GM19324 (cell line): ENCODE data around the gene ZNF423.

ENCODE experiments used
- ATAC-seq: cut with Tn5 transposase; IDR thresholded peaks from one replicate; pipeline ENCODE4 v1.9.1; 2021; ENCODE audit warnings: mild to moderate bottlenecking, moderate library complexity; ENCODE audit not compliant: unreplicated experiment, low FRiP score

Gene ZNF423

DNA sequence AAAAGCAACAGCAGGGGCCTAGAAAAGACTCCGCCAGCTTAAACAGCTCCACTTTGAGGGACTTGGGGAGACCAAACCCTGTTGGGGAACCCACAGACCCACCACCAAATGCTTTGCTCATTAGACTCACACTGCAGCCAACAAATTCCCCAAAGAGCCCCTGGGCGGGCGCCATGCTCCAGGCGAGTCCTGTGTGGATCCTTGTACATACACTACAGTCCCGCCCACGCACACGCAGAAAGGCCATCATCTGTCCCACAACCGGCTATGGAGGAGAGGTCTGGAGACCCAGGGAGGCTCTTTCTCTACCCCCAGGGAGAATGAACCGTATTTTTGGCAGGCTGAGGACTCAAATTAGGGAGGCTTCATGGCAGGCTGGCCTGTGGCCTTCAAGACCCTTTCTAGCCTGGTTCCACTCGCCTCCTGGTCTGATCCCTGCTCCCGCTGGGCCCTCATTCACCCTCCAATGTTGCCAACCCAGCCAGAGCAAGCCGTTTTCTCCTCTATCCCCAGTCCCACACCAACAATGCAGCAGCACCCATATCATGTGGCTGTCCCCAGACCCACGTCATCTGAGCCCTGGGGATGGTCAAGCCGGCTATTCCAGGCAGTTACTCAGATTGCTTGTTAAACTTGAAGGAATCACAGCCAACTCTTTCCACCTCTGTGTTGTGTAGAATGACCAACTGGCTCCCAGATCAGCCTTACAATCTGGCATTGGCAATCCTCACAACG, 27.2 kb downstream of the ZNF423 start:
- no peak for ATAC-seq

DNA sequence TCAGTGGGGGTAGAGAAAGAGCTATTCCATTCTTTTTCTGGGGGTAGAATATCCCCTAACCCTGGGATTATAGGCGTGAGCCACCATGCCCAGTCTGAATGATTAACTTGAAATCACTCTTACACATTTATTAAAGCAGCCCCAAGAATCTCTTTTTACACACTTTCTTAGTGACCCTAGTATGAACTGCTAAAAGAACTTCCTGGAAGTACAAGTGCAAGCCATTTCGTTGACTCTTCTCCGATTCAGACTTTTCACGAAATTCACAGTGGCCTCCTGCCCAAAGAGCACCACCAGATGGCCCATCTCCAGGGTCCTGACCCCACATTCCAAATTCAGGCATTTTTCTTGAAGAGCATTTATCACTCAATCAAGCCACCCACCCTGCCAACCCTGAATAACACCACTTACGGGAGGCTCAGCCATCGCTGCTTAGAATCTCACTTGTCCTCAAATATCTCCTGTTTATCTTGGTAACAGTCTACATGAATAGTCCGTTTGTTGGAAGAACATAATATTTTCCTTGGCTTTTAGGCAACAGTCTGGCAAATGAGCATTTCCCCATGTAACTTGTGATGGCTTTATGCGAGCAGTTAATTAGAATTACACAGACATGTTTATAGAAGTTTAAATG, 28.0 kb downstream of the ZNF423 start:
- ATAC-seq = no peak

DNA sequence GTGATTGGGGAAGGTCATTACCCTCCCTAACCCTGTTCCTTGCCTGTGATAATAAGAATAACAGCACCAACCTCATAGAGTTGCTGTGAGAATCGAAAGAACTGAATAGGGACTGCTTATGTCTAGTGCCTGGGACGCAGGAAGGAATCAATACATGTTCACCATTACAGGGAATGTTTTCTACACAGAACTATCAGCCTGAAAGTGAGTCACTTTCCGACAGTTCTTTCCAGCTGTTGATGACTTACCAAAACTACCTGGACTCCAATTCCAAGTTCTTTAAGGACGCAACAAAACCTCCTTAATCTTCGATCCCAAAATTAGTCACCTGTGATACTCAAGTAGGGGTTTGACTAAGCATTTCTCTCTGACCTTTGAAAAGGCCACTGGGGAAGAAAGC, 29.4 kb downstream of the ZNF423 start:
- ATAC-seq = no peak

DNA sequence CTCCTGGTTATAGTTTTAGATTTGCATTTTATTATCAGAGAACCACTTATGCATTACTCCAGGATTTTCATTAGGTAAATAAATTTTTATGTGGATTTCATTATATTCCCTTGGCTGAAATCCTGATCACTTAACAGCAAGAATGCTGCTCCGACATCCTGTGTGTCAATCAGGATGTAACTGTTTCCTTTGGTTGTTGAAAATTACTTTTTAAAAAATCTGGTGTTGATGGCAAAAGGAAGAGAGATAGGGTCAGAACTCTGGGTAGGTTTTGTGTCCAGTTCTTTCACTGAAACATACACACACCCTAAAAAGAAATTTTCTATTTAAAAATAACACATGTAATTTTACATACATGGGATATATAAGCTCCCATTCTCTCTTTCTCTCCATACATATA, 30.9 kb downstream of the ZNF423 start:
- no peak for ATAC-seq

DNA sequence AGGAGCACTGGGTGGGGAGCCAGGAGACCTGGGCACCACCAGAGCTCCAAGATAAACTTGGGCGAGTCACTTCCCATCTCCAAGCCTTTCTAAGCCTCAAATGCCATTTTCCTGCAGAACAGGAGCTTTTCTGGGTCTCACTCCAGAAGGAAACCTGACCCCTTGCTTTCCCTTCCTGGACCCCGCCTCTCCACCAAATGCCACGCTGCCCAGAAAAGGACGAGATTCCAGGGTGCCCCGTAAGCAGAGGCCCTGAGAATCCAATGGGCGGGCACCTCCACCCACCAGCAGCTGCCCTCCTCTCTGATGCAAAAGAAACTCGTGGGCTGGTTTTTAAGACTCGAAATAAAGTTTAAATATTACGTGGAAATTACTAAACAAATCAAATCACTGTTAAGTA, 31.3 kb downstream of the ZNF423 start:
- no peak for ATAC-seq

DNA sequence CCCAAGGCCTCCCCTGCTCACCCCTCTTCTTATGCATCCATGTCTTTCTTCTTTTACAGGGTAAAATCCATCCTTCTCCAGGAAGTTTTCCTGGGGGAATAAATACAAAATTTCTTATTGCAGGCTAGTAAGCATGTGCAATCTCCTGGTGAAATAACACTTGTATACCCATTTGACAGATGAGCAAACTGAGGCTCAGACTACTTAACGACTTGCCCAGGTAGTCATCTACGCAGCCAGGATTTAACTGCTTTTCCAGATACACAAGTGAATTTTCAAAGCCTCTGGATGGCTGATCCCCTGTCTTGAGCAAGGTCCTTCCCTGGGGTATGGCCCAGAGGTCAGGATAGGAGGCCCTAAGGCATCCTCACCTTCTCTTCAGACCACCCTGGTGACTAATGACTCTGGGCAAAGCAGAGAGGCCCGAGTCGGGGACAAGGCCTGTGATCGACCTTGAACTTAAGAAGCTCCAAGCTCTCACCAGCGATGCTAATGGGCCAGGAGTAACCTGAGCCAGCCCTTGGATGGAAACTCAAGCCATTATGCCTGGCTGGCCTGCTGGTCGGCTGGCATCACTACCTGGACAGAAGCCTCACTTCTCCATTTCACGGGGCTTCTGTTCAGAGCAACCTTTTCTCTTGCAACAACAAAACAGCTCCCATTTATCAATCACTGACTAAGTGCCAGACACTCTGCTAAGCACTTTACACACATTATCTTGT, 33.1 kb downstream of the ZNF423 start:
- ATAC-seq = no peak

DNA sequence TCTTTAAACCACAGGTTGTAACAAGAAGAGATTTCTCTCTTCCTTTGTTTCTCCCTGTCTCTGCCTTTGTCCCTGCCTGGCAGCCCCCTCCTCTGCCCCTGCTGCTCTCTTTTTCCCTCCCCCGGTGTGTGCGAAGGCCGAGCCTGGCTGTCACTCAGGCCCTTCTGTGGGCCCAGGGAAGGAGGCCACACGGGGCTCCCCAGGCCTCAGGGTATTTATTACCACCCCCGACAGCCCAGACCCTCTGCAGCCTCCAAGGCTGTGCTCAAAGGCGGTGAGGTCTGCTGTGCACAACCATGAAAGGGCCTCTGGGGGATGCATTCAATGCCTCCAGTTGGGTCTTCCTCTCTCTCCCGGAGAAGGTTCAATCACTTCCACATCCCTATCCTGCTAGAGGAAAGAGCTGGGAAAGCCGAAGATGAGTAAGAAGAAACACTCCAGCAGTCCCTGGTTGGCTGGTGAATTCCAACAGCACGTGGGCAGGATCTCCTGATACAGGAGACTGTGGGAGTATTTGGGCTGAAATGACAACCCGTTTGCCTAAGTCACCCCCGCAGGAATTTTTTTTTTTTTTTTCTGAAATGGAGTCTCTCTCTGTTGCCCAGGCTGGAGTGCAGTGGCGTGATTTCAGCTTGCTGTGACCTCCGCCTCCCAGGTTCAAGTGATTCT, 34.2 kb downstream of the ZNF423 start:
- no peak for ATAC-seq

DNA sequence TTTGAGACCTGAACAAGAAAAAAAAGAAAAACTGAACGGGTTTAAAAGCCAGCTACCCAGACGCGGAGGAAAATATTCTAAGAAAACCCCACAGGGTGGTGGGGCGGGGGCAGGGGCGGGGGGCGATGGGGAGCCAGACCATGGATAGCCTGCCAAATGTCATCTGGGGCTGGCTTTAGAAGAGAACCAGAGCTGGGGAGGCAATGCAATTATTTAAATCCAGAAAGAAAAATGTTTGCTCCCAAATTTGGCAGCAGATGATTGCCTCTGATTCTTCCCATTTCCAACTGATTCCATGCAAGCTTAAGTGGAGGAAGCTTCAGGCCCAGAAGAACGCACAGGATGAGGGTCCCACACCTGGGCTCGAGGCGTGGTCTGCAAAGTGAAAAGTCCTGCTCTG, 34.8 kb downstream of the ZNF423 start:
- ATAC-seq = no peak

DNA sequence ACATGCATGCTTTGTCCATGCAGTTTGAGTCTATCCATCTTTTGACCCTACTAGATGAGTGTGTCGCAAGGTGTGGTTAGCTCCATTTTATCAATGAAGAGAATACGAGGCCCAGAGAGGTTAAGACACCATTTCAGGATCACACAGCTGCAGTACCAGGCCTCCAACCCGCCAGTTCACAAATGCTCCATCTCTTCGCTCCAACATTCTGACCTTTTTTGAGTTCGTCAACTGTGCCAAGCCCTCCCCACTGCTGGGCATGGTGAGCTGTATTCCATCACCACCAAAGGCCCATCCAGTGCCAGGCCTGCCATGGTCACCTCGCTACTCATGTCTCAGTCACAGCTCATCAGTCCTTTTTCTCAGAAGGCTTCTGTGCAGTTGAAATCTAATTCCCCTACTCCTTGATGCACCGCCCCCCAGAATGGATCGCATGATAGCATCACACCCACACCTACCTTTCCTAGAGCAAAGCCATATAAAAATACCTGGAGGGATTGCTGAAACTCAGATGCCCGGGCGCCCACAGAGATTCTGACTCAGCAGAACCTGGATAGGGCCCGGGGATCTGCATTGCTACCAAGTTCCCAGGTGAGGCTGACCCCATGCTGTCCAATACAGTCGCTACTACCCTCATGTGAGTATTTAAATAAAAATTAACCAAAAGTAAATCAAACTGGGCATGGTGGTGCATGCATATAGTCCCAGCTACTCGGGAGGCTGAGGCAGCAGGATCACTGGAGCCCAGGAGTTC, 38.0 kb downstream of the ZNF423 start:
- no peak for ATAC-seq

DNA sequence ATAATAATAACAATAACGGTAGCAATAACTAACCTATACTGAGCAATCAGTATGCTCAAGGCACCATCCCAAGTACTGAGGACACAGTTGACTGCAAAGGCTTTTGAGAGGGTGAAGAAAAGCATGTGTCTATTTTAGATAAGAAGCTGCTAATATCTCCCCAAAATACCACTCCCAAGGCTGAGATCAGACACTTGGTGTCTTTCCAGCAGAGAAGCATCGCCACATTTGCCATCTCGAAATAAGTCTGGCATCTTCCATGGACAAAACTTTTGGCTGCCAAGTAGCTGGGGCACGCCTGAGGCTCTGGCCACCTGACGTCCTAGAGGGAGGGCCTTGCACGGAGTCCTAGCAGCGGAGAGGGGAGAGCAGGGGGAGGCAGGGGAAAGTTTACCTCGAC, 39.0 kb downstream of the ZNF423 start:
- ATAC-seq = no peak

DNA sequence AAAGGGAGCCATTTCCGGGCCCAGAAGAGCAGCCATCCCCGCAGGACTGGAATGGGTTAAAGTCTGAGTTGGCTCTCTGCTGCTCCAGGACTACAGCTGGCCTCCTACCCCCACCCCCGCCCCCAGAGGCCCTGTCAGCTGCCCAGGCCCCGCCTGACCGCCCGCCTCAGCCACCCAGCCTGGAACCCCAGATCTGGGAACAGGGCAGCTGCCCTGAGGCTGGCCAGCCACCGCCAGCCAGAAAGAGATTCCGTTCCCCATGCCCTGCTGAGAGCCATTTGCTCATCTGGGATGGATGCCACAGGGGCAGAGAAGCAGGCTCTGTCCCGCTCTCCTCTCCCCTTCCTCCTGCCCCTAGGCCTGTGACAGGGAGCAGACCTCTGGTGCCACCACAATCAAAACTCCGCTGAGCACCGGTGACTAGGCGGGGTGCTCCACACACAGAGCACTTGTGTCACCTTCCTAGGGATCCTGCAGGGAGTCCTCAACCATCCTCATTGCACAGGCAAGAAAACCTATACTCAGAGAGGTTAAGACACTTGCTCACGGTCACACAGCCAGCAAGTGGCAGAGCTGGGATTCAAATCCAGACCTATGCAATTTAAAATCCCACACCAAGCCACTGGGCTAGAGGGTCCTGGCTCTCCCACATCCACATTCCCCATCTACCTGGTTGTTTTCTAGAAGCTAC, 44.1 kb downstream of the ZNF423 start:
- no peak for ATAC-seq

DNA sequence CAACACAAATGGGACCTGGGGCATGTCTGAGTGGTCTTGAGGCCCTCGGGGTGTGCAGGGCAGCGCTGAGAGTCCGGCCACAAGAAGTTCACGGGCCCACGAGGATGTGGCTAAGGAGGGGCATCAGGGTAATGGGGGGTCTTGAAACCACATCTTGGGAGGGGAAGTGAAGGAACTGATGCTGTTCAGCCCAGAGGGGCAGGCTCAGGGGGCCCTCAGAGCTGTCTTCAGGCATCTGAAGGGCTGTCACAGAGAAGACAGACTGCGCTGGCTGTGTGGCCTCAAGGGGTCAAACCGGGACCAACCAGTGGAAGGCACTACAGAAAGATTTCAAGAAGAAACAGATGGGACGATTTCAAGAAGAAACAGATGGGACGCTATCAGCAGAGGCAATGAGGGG, 45.1 kb downstream of the ZNF423 start:
- no peak for ATAC-seq

DNA sequence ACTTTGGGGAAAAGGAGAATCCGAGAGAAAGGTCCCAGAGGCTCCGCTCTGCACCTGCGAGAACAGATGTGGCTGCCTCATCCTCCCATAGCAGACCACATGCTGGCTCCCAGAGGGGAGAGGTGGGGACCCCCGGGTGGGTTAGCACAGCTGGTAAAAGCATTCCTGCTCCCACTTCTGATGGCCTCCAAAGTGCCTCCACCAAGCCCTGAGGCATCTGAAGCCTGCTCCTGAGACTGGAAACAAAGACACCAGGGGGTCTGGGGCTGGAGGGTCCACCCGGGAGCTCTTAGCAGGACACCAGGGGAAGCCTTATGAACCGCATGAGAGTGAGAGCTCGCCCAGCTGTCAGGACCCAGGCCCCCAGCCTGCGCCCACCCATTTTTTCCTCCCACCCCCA, 46.4 kb downstream of the ZNF423 start:
- no peak for ATAC-seq

DNA sequence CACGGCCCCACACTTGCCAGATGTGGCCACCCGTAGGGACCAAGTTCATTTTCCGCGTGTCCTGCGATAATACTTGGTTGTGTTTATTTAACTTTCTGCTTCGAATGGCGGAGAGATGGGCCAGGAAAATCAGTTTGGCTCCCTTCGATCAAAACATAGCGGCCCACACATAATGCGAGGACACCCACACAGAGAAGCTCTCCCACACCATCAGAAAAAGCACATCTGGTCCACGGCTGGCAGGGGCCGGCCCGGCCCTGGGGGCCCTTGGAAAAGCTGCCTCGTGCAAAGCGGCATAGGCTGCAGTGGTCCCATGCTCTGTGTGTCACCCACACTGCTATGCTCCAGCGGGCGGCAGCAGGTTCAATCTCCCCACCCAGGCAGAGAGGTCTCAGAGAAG, 46.9 kb downstream of the ZNF423 start:
- no peak for ATAC-seq

DNA sequence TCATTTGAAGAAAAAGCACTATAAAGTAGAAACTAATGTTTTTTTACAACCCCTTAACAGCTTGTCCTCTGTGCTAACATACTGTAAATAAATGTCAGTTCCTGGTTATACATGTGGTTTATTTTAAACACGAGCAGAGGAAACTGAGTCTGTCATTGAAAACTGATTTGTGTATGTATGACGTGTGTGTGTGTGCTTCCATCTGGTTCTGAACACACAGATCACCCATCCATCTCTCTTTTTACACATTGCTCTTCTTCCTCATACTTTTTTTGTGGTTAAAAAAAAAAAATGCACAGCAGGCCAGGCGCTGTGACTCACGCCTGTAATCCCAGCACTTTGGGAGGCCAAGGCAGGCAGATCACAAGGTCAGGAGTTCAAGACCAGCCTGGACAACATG, 49.5 kb downstream of the ZNF423 start:
- ATAC-seq = no peak

DNA sequence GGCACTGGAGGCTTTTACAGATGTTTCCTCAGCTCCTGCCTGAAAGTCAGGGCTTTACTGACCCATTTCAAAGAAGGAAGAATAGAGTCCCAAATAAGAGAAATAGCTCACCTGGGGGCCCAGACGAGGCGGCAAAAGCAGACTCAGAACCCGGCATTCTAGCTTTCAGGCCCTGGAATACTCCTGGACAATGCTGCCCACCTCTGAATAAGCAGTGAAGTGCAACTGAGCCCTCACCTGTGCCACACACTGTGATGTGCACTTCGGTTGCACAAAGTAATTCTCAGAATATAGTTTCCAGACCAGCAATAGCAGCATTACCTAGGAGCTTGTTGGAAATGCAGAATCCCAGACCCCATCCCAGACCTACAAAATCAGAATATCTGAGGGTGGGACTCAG, 54.6 kb downstream of the ZNF423 start:
- no peak for ATAC-seq

DNA sequence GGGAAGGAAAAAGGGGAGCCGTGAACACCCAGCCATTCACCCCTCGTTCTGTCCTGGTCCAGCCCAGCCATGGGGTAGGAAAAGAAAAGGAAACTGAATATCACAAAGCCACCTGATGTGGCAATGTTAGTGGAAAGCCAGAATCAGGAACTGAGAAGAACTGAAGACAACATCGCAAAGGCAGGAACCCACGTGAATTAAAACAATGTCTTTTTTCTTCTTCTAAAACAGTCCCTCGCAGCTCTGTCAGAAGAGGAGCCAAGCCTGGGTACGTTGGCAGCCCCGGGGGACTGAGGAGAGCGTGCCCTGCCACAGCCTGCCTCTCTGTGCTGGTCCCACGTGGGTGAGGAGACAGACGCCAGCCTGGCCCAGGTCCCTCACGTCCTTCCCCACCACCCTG, 55.0 kb downstream of the ZNF423 start:
- ATAC-seq = no peak

DNA sequence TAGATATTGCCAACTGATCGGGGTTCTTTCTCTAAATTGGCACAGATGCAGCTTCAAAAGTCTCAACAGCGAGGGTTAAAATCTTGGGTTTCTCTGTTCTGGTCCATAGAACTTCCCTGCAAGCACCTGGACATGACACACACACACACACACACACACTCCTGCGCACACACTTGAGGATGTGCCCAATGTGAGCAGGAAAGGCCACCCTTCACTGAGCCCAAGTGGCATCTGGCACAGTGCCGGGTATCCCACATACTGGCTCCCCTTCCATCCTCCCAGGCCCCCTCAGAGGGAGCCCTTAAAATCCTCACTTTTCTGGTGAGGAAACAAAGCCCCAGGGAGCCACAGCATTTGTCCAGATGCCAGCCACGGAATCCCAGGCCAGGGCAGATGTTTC, 55.5 kb downstream of the ZNF423 start:
- no peak for ATAC-seq

DNA sequence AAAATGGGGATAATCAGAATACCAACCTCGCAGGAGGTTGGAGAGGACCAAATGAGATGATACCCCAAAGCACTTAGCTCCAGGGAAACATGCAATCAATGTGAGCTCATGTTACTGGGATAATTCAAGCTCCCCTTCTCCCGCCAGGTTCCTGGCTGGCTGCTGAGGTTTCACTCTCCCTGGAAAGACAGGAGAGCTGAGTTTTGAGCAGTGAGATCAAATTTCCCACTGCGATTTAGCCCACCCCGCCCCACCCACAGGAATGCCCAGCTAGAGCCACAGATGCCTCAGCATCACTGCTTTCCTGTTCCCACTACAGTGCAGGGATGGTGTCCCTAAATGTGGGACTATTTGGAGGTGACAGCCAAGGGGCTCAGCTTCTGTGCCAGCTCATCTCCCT, 56.7 kb downstream of the ZNF423 start:
- no peak for ATAC-seq

DNA sequence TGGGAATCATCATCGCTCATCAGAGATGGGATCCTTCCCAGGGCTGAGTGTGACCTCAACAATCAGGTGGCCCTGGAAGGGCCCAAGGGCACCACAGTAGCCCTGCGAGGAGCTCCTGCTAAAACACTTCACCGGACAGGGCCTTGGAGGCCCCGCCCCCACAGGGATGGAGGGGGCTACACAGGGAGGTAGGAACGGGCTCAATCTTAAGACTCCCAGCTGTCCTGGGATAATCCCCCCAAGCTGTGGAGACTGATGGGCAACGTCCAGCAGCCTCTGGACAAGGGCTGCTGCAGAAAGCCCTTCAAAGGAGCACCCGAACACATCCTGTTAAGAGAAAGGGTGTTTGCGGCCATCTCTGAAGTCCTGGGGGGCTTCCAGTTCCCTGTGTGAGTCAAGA, 60.4 kb downstream of the ZNF423 start:
- no peak for ATAC-seq
